SK-N-SH (cell line): ENCODE results near the gene C1RL. TPM values are rescaled to one million over a fixed set of nuclear protein-coding genes. Genes with fewer than 3 reads are reported as not detected.

Source experiments
- CTCF ChIA-PET: fragments of 300-600, 350-600 bp; formaldehyde crosslinking; extraction: SDS; loops from one replicate; lab custom pipeline; 2021; lab: Yijun Ruan, JAX
- POLR2A ChIA-PET: fragments of 350-600 bp; sonication (Branson Sonifier 250); formaldehyde crosslinking; extraction: SDS; loops from one replicate; lab custom pipeline; 2020; ENCODE audit warnings: antibody characterized with exemption, inconsistent platforms; lab: Yijun Ruan, JAX
- DNase-seq: peaks from one replicate; pipeline ENCODE4 v3.0.0; 2012
- H2AFZ ChIP-seq: fragments of 200-600 bp; sonication (generic); 2 replicates; pipeline ENCODE4 v1.8.1; 2016; ENCODE audit warnings: antibody characterized with exemption, mild to moderate bottlenecking, low read depth
- H3F3A ChIP-seq: fragments of 200-600 bp; sonication (generic); replicated peaks from 2 replicates; pipeline ENCODE3; 2016; ENCODE audit warnings: antibody characterized with exemption, mild to moderate bottlenecking; ENCODE audit not compliant: insufficient read depth
- H3K27ac ChIP-seq, 2 experiments: fragments of 200-500 bp in 1 of 2; fragments of 200-600 bp in 1 of 2; sonication (Bioruptor generic) in 1 of 2; sonication (generic), shearing (Covaris generic) in 1 of 2; 2 replicates each; pipeline versions ENCODE4 v1.5.1 to v1.6.1; 2014 to 2016; ENCODE audit warnings: low read depth in 2 of 2, inconsistent platforms in 1 of 2, low read length in 1 of 2, mild to moderate bottlenecking in 1 of 2, mixed read lengths in 1 of 2
- H3K27me3 ChIP-seq: fragments of 200-600 bp; sonication (generic), shearing (Covaris generic); 2 replicates; pipeline ENCODE4 v1.6.1; 2016; ENCODE audit warnings: mixed run types; ENCODE audit not compliant: insufficient read depth
- H3K36me3 ChIP-seq, 2 experiments: fragments of 200-500 bp in 1 of 2; fragments of 200-600 bp in 1 of 2; sonication (Bioruptor generic) in 1 of 2; sonication (generic) in 1 of 2; replicated peaks in 1 of 2; 2 replicates each; pipeline versions ENCODE3 to v1.5.1; 2014 to 2016; ENCODE audit warnings: low read length in 1 of 2, mild to moderate bottlenecking in 1 of 2; ENCODE audit not compliant: insufficient read depth in 2 of 2, control insufficient read depth in 1 of 2
- H3K4me1 ChIP-seq, 2 experiments: fragments of 200-500 bp in 1 of 2; fragments of 200-600 bp in 1 of 2; sonication (Bioruptor generic) in 1 of 2; sonication (generic), shearing (Covaris generic) in 1 of 2; 2 replicates each; pipeline versions ENCODE4 v1.5.1 to v1.6.1; 2014 to 2016; ENCODE audit warnings: low read depth in 1 of 2, low read length in 1 of 2, mixed run types in 1 of 2; ENCODE audit not compliant: insufficient read depth in 2 of 2, control insufficient read depth in 1 of 2
- H3K4me2 ChIP-seq: fragments of 200-600 bp; sonication (generic), shearing (Covaris generic); 2 replicates; pipeline ENCODE4 v1.6.1; 2017; ENCODE audit warnings: mixed run types
- H3K4me3 ChIP-seq, 2 experiments: fragments of 200-500 bp in 1 of 2; fragments of 200-600 bp in 1 of 2; sonication (Bioruptor generic) in 1 of 2; sonication (generic), shearing (Covaris generic) in 1 of 2; 2 replicates each; pipeline versions ENCODE4 v1.5.1 to v1.8.1; 2014 to 2016; ENCODE audit warnings: low read depth in 2 of 2, inconsistent platforms in 1 of 2, low read length in 1 of 2, mild to moderate bottlenecking in 1 of 2, mixed read lengths in 1 of 2, moderate library complexity in 1 of 2
- H3K79me2 ChIP-seq: fragments of 200-600 bp; sonication (generic); 2 replicates; pipeline ENCODE4 v1.8.1; 2017; ENCODE audit warnings: mild to moderate bottlenecking; ENCODE audit not compliant: insufficient read depth
- H3K9ac ChIP-seq: fragments of 200-600 bp; sonication (generic); 2 replicates; pipeline ENCODE4 v1.6.1; 2017; ENCODE audit warnings: mixed run types
- H3K9me2 ChIP-seq: fragments of 200-600 bp; sonication (generic); 2 replicates; pipeline ENCODE4 v1.6.1; 2017; ENCODE audit warnings: mixed run types
- H3K9me3 ChIP-seq: fragments of 200-600 bp; sonication (generic); 2 replicates; pipeline ENCODE4 v1.6.1; 2017; ENCODE audit warnings: mixed run types, mild to moderate bottlenecking, moderate library complexity
- H4K20me1 ChIP-seq: fragments of 200-600 bp; sonication (generic); 2 replicates; pipeline ENCODE4 v1.6.1; 2017; ENCODE audit warnings: mild to moderate bottlenecking, mixed run types; ENCODE audit not compliant: insufficient read depth
- CHD2 ChIP-seq: fragments of 150-350 bp; IDR thresholded peaks from 2 replicates; pipeline ENCODE4 v1.6.1; 2018; ENCODE audit warnings: low read length; ENCODE audit not compliant: partially characterized antibody
- ELF1 ChIP-seq: IDR thresholded peaks from 2 replicates; pipeline ENCODE4 v1.4.0; 2012
- FOSL2 ChIP-seq: IDR thresholded peaks from 2 replicates; pipeline ENCODE4 v1.4.0; 2012; ENCODE audit warnings: low read depth, mild to moderate bottlenecking, moderate library complexity, borderline replicate concordance
- FOXJ3 ChIP-seq: sonication (generic); formaldehyde crosslinking; IDR thresholded peaks from 2 replicates; pipeline ENCODE4 v1.5.1; 2020; ENCODE audit warnings: mild to moderate bottlenecking, missing genetic modification reagents
- GABPA ChIP-seq: IDR thresholded peaks from 2 replicates; pipeline ENCODE4 v1.4.0; 2012; ENCODE audit warnings: low read depth, mild to moderate bottlenecking
- JUND ChIP-seq: IDR thresholded peaks from 2 replicates; pipeline ENCODE4 v1.4.0; 2012
- MEF2A ChIP-seq: IDR thresholded peaks from 2 replicates; pipeline ENCODE4 v1.4.0; 2012; ENCODE audit warnings: low read depth, borderline replicate concordance
- MXI1 ChIP-seq: IDR thresholded peaks from 2 replicates; pipeline ENCODE4 v1.6.1; 2012; ENCODE audit warnings: mild to moderate bottlenecking, low read depth, low read length, improper control_type of control experiment
- NRF1 ChIP-seq: IDR thresholded peaks from 2 replicates; pipeline ENCODE4 v1.6.1; 2012; ENCODE audit warnings: low read depth, mild to moderate bottlenecking, low read length
- POLR2AphosphoS5 ChIP-seq: IDR thresholded peaks from 2 replicates; pipeline ENCODE4 v1.6.1; 2012; ENCODE audit warnings: low read depth, low read length
- RFX5 ChIP-seq: IDR thresholded peaks from 2 replicates; pipeline ENCODE4 v1.6.1; 2012; ENCODE audit warnings: mild to moderate bottlenecking, improper control_type of control experiment, low read length
- RXRA ChIP-seq: IDR thresholded peaks from 2 replicates; pipeline ENCODE4 v1.4.0; 2012; ENCODE audit warnings: low read depth, mild to moderate bottlenecking, borderline replicate concordance
- WGBS: methylation state at CpG from one replicate; pipeline ENCODE4 v1.1.6; 2017; ENCODE audit warnings: low lambda C conversion rate; 5-methylcytosine and 5-hydroxymethylcytosine counted together
- polyA plus RNA-seq, 3 experiments: library from polyadenylated mRNA; depleted of rRNA; stranded (reverse); fragments of >200 nt; gene quantifications; 2 replicates each; pipeline ENCODE4 v1.2.3, GENCODE V29; 2012
- TF ChIP-seq, protein P1 (sequence below): IDR thresholded peaks from 2 replicates; pipeline ENCODE4 v1.4.0; 2012; ENCODE audit warnings: low read depth, borderline replicate concordance

The C1RL gene
- polyA plus RNA-seq, 1 of the 3 experiments (the other 2 are of a cell fraction): 8.3 TPM

- no peak for DNase-seq
- Histone ChIP-seq H4K20me1 (no peaks in the 10 kb centered on the region), H2AFZ (no peak overlapping the region), H3F3A (no peaks in the 10 kb centered on the region), H3K9ac (no peak overlapping the region), H3K4me1 (peaks cover 0 to 14% of the 10 kb centered on the region in 2 experiments; a peak in 2 of 4 replicates), H3K4me3 (no peak overlapping the region), H3K79me2 (no peaks in the 10 kb centered on the region), H3K9me2 (no peaks in the 10 kb centered on the region), H3K9me3 (no peaks in the 10 kb centered on the region), H3K27me3 (no peaks in the 10 kb centered on the region), H3K27ac (no peak overlapping the region), H3K4me2 (no peak overlapping the region), H3K36me3 (peaks cover 0 to 10% of the 10 kb centered on the region in 2 experiments)
- ChIA-PET POLR2A (no interaction called here), CTCF (interaction anchor here (1.2 to 2.0 kb wide), 3 partner anchors 12 to 41 kb away, joined by 3 to 8 read pairs (median 5); partner anchors contain the start of gene C1RL)
- WGBS: 93% methylated on average over 12 of the region's 12 CpGs
- TF ChIP-seq, protein P1, sequence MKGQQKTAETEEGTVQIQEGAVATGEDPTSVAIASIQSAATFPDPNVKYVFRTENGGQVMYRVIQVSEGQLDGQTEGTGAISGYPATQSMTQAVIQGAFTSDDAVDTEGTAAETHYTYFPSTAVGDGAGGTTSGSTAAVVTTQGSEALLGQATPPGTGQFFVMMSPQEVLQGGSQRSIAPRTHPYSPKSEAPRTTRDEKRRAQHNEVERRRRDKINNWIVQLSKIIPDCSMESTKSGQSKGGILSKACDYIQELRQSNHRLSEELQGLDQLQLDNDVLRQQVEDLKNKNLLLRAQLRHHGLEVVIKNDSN: no peak
- TF ChIP-seq ELF1 (no peak), MXI1 (no peak)
Observed at GRCh38 chr12:7150356-7150755, 41.3 kb upstream of the C1RL start.

GRCh38 chr12:7146906-7147305, 37.9 kb upstream of the C1RL start:
- WGBS: 96% methylated on average over 5 of the region's 7 CpGs
- Histone ChIP-seq H3K27me3 (no peaks in the 10 kb centered on the region), H3K9me2 (no peaks in the 10 kb centered on the region), H3K9me3 (no peaks in the 10 kb centered on the region), H3K36me3 (peaks cover 0 to 10% of the 10 kb centered on the region in 2 experiments), H3K27ac (no peak overlapping the region), H4K20me1 (no peaks in the 10 kb centered on the region), H2AFZ (no peak overlapping the region), H3F3A (no peaks in the 10 kb centered on the region), H3K4me2 (no peak overlapping the region), H3K79me2 (no peaks in the 10 kb centered on the region), H3K9ac (no peak overlapping the region), H3K4me1 (no peaks in the 10 kb centered on the region), H3K4me3 (no peak overlapping the region)
- TF ChIP-seq MEF2A: no peak
- TF ChIP-seq FOSL2: no peak
- no peak for TF ChIP-seq POLR2AphosphoS5
- no peak for TF ChIP-seq FOXJ3 (CRISPR knock-in tag)
- no peak for TF ChIP-seq NRF1
- no peak for TF ChIP-seq CHD2
- CTCF ChIA-PET: interaction anchor here (1.5 to 3.9 kb wide), 5 partner anchors 8 to 203 kb away, joined by 3 to 49 read pairs (median 17); partner anchors contain the start of genes C12orf57 and RNU7-1
- POLR2A ChIA-PET: interaction anchor here (0.6 kb wide), 1 partner anchor 8 kb away, joined by 4 read pairs; no protein-coding TSS in a partner anchor
- DNase-seq: no peak

- H3K36me3 ChIP-seq: peaks cover 0 to 10% of the 10 kb centered on the region in 2 experiments
- no peaks in the 10 kb centered on the region for H3K27me3 ChIP-seq
- no peak overlapping the region for H3K4me2 ChIP-seq
- WGBS: 69% methylated on average over 7 of the region's 7 CpGs
- TF ChIP-seq RXRA: no peak
- TF ChIP-seq JUND: no peak
- no peak for TF ChIP-seq RFX5
- no peak for TF ChIP-seq GABPA
- H3F3A ChIP-seq: no peaks in the 10 kb centered on the region
- H3K9me2 ChIP-seq: no peaks in the 10 kb centered on the region
- POLR2A ChIA-PET: interaction anchor here (0.6 kb wide), 1 partner anchor 9 kb away, joined by 4 read pairs; no protein-coding TSS in a partner anchor
- no peaks in the 10 kb centered on the region for H4K20me1 ChIP-seq
- H3K79me2 ChIP-seq: no peaks in the 10 kb centered on the region
- CTCF ChIA-PET: interaction anchor here (0.9 to 3.9 kb wide), 7 partner anchors 8 to 202 kb away, joined by 3 to 49 read pairs (median 12); partner anchors contain the start of genes C12orf57 and RNU7-1
- H3K9me3 ChIP-seq: no peaks in the 10 kb centered on the region
- no peak overlapping the region for H3K9ac ChIP-seq
- DNase-seq: no peak
- no peak overlapping the region for H2AFZ ChIP-seq
- no peaks in the 10 kb centered on the region for H3K4me1 ChIP-seq
- H3K4me3 ChIP-seq: no peak overlapping the region
- H3K27ac ChIP-seq: no peak overlapping the region
Observed at GRCh38 chr12:7146228-7146627, 37.2 kb upstream of the C1RL start.
